Neural progenitor cell (in vitro differentiated cells): Measurements from ENCODE around the gene SGTB.

Experiments
- CTCF ChIP-seq: fragments of 200-600 bp; sonication (generic); IDR thresholded peaks from 2 replicates; pipeline ENCODE4 v1.5.1; 2017; ENCODE audit warnings: antibody characterized with exemption, mild to moderate bottlenecking
- EZH2 ChIP-seq: fragments of 200-600 bp; sonication (generic); IDR thresholded peaks from 2 replicates; pipeline ENCODE4 v1.6.1; 2017; ENCODE audit warnings: antibody characterized with exemption, mild to moderate bottlenecking, moderate library complexity
- EZH2phosphoT487 ChIP-seq: fragments of 200-600 bp; sonication (generic); IDR thresholded peaks from 2 replicates; pipeline ENCODE4 v1.6.1; 2017; ENCODE audit warnings: antibody characterized with exemption

DNA sequence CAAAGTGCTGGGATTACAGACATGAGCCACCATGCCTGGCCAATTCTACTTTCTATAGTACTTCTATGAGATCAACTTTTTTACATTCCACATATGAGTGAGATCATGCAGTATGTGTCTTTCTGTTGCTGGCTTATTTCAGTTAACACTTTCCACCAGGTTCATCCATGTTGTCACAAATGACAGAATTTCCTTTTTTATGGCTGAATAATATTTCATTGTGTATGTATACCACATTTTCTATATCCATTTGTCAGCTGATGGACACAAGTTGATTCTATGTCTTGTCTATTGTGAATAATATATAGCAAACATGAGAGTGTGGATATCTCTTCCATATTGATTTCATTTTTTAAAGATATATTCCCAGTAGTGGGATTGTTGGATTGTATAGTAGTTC is 17.3 kb upstream of the SGTB start:
- TF ChIP-seq CTCF (no peak), EZH2phosphoT487 (no peak), EZH2 (no peak)
